NK-92 (cell line): ENCODE measurements around the gene EML2.
"Not testable (repeated sequence)": the region's sequence is repeated elsewhere in the genome, so short reads cannot be mapped to it uniquely, and the experiment has no call there.

Experiments
- DNase-seq: peaks from one replicate; lab custom pipeline; 2025; ENCODE audit not compliant: unreplicated experiment; lab: John Stamatoyannopoulos, UW

Gene EML2, protein sequence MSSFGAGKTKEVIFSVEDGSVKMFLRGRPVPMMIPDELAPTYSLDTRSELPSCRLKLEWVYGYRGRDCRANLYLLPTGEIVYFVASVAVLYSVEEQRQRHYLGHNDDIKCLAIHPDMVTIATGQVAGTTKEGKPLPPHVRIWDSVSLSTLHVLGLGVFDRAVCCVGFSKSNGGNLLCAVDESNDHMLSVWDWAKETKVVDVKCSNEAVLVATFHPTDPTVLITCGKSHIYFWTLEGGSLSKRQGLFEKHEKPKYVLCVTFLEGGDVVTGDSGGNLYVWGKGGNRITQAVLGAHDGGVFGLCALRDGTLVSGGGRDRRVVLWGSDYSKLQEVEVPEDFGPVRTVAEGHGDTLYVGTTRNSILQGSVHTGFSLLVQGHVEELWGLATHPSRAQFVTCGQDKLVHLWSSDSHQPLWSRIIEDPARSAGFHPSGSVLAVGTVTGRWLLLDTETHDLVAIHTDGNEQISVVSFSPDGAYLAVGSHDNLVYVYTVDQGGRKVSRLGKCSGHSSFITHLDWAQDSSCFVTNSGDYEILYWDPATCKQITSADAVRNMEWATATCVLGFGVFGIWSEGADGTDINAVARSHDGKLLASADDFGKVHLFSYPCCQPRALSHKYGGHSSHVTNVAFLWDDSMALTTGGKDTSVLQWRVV

DNA sequence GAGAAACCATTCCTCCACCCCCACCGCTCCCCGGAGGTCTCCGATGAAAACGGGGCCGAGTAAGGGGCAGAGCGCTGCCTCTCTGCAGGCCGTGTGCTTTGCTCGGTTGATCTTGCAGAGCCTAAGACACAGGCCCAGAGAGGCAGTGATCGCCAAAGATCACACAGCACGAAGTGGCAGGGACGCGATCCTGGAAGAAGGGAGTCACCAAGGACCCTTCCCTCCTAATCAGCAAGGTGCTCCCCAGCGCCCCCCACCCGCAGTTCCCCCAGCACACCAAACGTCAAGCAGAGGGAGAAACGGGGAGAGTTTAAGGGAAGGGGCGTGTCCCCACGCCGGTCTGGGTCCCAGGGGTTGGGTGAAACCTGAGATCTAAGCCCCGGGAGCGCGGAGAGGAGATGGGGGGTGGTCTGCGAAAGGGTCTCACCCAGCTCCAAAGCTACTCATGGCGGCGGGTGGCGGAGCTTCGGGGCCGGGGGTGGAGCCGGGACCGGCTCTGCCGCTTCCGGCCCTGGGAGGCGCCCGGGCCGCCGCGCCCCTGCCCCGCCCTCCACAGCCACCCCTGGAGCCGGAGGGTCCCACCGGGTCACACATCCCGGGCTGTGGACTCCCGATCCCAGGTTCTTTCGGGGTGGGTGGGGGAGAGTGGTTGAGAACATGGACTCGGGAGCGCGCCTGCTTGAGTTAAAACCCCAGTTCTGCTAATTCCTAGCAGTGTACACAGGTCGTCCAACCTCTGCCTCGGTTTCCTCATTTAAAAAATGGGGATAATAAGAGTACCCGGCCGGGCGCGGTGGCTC is at the start of gene EML2:
TSS of gene EML2 (minus strand) at position 468 of the 800 bp plus-strand sequence. CDS start at position 447, 21 bp downstream.
- DNase-seq: no peak

DNA sequence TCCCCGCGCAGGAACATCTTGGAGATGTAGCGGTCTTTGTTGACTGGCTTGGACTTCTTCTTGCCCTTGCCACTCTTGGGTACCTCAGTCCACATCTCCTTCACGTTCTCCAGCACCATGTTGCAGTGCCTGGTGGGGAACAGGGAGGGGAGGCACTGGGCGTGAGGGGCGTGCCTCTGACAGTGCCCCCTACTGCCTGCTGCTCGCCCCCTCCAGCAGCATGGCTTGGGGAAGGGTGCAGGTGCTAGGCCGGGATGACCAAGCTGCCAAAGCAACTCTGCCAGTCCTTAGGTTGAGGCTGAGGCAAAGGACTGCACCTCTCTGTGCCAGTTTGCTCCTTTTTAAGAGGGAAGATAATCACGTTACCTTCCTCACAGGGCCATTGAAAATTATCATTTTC is 48.4 kb upstream of the EML2 start:
- DNase-seq: no peak

DNA sequence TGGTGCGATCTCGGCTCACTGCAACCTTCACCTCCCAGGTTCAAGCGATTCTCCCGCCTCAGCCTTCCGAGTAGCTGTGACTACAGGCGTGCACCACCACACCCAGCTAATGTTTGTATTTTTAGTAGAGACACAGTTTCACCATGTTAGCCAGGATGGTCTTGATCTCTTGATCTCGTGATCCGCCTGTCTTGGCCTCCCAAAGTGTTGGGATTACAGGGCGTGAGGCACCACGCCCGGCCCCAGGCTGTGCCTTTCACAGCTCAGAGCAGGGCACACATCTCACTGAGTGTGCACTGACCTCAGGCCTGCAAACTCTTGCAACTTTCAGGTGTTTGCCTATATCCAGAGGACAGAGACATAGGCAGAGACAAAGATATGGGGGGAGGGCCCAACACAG is 45.8 kb upstream of the EML2 start:
- DNase-seq: not testable (repeated sequence)

DNA sequence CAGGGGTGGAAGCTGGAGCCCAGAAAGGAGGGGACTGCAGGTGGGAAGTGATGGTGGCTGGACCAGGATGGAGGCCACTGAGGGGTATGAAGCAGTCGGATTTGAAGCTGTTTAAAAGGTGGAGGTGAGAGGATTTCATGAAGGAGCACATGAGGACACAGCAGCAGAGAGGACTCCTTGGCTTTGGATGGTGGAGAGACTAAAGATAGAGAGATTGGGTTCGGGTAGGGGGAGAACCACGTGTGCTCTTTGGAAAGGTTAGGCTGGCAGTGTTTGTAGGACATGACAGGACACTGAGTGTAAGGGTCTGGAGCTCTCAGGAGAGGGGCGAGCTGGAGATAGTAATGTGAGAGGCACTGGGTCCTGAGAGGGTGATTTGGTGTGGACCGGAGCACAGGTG is 43.7 kb upstream of the EML2 start:
- no peak for DNase-seq

DNA sequence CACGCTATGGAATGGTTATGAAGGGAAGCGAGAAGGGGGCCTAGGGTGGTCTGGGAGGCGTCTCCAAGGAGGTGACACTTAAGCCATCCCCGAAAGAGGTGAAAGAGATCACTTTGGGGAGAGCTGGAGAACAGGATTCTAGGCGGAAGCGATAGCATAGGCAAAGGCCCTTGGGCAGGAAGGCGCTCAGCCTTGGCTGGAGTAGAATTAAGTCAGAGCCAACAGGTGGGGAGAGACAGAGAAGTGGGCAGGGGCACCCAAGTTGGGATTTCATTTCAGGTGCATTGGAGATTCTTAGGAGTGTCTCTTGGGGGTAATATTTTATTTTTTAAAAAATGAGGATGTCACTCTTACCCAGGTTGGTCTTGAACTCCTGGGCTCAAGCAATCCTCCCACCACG is 42.9 kb upstream of the EML2 start:
- DNase-seq: no peak

DNA sequence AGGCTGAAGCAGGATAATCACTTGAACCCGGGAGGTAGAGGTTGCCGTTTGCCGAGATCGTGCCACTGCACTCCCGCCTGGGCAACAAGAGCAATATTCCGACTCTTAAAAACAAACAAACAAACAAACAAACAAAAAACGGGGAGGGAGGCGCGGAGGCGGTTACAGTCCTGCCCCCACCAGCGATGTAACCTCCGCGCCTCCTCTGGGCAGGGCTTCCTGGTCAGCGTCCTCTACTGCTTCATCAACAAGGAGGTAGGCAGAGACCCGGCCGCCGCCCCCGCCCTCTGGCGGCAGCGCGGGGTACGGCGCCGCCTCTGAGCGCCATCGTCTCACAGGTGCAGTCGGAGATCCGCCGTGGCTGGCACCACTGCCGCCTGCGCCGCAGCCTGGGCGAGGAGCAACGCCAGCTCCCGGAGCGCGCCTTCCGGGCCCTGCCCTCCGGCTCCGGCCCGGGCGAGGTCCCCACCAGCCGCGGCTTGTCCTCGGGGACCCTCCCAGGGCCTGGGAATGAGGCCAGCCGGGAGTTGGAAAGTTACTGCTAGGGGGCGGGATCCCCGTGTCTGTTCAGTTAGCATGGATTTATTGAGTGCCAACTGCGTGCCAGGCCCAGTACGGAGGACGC is 42.3 kb upstream of the EML2 start:
- DNase-seq: no peak

DNA sequence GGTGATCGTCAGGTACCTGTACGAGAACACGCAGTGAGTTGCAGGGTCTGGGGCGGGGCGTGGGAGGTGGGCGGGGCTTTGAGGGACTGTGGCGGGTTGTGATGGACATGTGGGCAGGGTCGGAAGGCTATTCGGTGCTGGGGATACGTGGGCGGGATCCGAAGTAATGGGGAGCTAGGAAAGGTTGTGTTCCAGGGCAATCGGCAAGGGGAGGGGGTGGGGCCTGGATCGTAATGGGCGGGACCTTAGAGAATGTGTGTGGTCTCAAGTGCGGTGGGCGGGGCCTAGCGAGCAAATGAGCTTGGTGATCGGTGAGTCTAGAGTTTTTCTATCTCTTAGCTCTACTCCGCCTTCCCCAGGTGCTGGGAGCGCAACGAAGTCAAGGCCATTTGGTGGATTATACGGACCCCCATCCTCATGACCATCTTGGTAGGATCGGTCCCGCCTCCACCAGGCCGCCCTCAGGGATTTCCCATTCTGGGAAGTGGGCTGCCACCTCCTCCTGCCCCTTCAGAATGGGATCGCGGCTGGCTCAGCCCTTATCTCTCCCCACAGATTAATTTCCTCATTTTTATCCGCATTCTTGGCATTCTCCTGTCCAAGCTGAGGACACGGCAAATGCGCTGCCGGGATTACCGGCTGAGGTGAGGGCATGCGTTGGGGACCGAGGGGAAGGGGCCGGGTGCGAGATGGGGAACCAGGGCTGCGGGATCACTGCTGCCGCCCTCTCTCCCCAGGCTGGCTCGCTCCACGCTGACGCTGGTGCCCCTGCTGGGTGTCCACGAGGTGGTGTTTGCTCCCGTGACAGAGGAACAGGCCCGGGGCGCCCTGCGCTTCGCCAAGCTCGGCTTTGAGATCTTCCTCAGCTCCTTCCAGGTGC is 38.4 kb upstream of the EML2 start:
- DNase-seq: no peak

DNA sequence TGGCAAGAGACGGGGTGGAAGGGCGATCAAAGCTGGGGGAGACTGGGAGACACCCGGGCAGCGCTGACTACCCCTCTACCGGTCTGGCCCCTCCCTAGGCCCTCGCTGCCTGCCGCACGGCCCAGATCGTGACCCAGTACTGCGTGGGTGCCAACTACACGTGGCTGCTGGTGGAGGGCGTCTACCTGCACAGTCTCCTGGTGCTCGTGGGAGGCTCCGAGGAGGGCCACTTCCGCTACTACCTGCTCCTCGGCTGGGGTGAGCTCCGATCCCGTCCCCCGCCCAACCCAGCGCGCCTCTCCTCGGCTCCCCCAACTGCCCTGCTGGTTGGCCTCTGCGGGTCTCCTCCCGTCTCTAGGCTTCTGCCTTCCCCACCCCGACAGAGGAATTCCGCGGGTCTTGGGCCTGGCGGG is 37.7 kb upstream of the EML2 start:
- DNase-seq: no peak

DNA sequence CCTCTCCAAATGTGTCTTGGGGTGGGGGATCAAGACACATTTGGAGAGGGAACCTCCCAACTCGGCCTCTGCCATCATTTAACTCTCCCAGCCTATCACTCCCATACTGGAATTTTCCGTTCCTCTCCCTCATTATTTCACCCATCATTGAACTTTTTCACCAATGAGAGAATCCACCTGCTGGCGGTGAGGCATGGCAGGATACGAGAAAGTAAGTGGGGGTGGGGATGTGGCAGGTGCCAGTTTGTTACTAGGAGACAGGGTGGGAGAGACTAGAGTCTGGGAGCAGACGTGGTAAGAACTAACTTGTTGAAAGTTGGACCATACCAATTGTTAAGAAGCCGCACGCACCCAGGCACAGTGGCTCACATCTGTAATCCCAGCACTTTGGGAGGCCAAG is 35.7 kb upstream of the EML2 start:
- DNase-seq: no peak

DNA sequence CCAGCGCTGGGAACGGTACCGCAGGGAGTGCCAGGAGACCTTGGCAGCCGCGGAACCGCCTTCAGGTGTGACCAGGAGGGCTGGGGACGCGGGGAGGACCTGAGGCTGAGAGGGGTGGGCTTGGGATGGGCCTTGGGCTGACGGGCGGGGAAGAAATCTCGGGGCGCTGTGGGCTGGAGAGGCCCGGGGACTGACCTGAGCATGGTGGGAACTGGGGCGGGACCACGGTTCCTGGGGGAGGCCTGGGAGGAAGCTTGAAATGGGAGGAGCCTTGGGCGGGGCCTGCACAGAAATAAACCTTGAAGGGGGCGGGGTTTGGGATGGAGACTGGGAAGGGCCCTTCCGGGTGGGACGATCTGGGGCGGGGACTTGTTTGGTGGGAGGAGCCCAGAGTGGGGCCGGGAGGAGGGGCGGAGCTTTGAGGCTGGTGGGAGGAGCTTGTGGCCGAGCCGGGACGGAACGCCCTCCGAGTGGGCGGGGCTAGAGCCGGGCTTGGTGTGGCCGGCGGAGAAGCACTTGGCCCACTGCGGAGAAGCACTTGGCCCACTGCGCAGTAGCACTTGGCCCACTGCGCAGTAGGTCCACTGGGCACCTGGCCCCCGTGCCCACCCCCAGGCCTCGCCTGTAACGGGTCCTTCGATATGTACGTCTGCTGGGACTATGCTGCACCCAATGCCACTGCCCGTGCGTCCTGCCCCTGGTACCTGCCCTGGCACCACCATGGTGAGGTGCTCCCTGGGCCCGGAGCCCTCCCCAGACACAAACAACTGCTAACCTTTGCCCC is 31.7 kb upstream of the EML2 start:
- DNase-seq: no peak

DNA sequence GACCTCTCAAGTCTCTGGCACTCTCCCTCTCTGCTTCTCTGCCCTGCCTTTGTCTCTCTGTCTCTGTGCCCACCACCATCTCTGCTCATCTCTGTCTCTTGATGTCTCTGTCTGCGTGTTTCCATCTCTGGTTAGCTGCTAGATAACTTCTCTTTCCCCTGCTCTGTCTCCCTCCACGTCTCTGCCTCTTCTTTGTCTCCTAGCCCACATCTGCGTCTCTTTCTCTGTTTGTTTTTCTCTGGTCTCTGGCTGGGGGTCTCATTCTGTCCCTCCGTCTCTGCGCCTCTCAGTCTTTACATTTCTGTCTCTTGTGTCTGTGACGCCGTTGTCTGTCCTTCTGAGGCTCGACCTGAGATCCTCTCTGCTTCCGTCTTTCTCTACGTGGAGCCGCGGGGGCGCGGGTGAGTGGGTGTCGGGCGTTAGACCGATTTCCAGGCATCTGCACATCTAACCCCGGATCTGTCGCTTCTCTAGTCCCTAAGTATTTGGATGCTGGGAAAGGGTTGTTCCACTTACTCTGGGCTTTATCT is 29.2 kb upstream of the EML2 start:
- no peak for DNase-seq

DNA sequence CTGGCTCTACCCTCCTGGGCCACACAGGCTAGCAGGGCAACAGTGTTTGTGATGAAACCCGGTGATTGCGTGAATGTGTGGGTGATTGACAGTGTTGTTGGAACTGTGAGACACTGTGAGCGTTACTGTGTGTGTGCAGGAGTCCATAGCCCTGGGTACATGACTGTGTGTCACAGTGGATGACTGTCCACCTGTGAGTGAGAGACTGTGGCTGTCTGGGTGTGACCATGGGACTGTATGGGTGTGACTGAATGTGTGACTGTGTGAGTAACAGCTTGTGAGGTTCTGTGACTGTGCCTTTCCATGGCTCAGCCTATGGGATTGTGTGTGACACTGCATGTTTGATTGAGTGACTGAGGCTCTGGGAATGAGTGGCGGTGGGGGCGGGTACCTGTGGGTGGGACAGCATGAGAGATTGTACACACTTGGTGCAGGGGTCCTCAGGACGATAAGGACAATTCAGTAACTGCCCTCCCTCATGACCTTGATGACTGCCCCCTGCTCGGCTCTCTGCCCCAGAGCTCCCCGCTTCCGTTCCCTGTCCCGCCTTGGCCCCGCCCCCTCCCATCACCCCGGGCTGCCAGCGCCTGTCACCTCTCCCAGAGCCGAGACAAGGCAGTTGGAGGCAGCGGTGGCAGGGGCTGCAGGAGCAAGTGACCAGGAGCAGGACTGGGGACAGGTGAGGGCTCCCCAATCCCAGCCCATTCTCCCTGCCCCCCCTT is 28.6 kb upstream of the EML2 start, which contains the start of gene GIPR:
TSS of gene GIPR (plus strand) at position 602 of the 722 bp plus-strand sequence. CDS start 1,300 bp downstream, outside the sequence.
- DNase-seq: no peak

DNA sequence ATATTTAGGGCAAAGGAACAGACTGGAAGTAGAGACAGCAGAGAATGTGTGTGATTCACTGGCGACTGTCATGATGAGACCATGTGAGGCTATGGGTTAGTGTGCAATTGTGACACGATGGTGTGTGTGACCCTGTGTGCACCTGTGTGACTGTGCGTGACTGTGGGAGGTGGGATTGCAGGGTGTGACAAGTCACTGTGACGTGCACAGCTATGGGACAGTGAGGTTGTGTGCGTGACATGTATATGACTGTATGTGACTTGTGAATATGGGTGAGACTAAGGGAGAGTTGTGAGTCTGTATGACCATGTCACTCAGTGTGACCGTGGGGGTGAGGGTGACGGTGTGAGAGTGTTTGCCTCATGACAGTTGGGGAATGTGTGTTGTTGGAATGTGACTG is 25.4 kb upstream of the EML2 start:
- DNase-seq: no peak

DNA sequence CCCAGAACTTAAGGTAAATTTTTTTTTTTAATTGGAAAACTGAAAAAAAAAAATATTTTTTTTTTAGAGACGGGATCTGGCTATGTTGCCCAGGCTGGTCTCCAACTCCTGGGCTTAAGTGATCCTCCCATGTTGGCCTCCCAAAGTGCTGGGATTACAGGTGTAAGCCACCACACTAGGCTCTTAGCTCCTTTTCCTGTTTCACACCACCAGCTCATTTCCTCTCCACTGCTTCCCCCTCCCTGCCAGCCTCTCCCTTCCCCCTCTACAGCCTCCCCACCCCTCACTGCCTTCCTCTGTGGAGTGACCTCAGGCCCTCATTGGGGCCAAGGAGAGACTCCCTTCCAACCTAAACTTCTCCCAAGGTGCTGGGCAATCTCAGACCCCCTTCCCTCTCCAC is 24.6 kb upstream of the EML2 start:
- no peak for DNase-seq

DNA sequence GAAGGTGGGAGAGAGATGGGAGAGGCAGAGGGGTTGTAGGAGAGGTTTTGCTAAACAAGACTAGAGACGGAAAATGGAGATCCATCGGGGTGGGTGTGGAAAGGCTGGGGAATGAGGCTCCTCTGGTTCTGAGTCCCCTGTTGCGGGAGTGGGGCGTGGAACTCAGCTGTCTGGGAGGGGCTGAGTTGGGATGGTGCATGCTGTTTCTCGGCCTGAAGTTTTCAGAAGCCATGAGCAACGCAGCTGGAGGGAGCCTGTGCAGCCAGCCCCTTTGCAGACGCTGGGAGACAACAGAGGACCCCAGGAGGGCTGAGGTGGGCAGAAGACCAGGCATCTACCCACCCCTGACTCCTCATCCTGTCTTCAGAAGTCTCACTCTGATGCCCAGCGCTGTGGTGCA is 21.4 kb upstream of the EML2 start:
- no peak for DNase-seq

DNA sequence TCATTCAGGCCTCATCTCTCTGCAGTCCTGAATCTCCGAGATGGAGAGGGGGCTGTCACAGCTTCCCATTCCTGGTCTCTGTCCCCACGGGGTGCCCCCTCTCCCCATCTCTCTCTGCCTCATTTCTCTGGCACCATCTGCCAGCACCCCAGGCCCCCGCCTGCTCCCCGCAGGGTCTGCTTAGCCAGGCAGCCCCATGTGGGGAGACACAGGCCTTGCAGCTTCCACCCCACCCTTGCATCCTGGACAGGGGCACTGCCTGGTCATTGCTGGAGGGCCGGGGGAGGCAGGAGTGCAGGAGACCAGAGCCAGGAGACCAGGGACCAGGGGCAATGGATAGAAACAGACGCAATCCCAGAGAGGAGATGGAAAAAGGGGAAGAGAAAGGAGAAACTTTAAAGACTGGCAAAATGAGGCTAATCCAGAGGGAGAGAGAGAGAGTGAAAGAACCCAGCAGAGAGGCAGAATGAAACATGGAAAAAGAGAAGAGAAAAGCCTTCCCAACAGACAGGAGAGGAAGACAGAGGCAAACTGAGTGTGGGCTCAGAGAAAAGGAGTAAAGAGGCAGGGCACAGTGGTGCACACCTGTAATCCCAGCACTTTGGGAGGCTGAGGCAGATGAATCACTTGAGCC is 20.0 kb upstream of the EML2 start:
- no peak for DNase-seq

DNA sequence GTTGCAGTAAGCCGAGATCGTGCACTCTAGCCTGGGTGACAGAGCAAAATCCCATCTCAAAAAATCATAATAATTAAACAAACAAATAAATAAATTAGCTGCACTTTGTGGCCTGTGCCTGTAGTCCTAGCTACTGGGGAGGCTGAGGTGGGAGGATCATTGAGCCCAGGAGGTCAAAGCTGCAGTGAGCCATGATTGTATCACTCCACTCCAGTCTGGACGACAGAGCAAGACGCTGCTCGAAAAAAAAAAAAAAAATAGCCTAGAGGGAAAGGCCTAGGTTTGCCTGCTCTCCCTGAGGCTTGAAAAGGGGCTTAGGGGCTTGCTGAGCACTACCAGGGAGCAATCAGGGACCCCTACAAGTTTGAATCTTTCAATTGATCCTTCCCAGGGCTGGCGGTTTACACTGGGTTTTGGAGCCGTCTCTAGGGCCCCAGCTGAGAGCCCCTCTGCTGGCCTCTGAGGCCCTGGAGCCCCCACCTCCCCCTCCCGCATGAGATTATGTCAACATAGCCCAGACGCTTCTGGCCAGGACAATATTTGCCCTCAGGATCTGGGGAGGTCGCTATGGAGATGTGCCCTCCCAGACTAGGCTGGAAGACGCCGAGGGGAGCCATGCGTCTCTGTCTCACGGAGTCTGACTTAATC is 18.4 kb upstream of the EML2 start:
- DNase-seq: no peak

DNA sequence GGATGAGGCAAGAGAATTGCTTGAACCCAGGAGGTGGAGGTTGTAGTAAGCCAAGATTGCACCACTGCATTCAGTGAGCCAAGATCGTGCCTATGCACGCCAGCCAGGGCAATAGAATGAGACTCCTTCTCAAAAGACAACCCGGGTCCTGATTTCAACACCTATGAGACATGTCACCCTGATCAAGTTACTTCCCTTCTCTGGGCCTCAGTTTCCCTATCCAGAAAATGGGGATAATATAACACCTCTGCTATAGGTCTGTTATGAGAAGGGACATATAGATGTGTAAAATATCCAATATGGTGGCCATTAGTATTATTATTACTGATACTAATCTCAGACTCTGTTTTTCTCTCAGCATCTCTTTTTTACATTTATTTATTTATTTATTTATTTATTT is 15.9 kb upstream of the EML2 start:
- no peak for DNase-seq
